ENCODE results near the gene LRRC10. TPM values are rescaled to one million over a fixed set of nuclear protein-coding genes. Genes with fewer than 3 reads are reported as not detected.

The LRRC10 gene
- total RNA-seq, 4 donors from 2014 or later, result not detected

DNA sequence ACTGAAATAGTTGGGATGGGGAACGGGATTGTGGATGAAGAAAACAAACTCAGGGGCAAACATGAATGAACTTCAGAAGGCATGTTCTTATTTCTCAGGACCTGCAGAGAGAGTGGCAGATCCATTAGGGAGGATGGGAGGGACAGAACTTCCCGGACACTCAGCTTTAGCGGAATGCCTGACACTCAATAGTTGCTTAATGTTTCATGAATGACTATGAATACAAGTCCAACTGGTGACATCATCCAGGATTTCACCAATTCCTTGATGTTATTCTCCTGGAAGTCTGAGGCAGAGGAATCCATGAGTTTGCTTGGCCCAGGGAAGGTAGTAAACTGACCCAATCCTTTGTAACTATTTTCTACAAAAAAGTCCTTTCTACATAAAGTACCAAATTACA, 37.8 kb upstream of the LRRC10 start:
- DNase-seq, result no peak
- Histone ChIP-seq H3K4me3 (no peak overlapping the region), H3K27ac (no peak overlapping the region), H3K9me3 (no peaks in the 10 kb centered on the region), H3K36me3 (no peaks in the 10 kb centered on the region), H3K4me1 (no peaks in the 10 kb centered on the region), H3K27me3 (no peaks in the 10 kb centered on the region)
- intact Hi-C loops (cut with DNase I; ENCODE audit: low total_unique reads) (no loop called here), in situ Hi-C loops (cut with MboI; ENCODE audit: low pct_ligation_motif_present in 1 of 4, low pct_unique_long_range_greater_than_20kb in 1 of 4, low sequenced_read_pairs in 3 of 4) (no loop called here)
- TF ChIP-seq POLR2AphosphoS5 (IDR thresholded peaks at IDR 0.05) (no peak), POLR2A (IDR thresholded peaks at IDR 0.05) (no peak), EP300 (IDR thresholded peaks at IDR 0.05; ENCODE audit: low read depth) (no peak)
- TF ChIP-seq, protein P1, sequence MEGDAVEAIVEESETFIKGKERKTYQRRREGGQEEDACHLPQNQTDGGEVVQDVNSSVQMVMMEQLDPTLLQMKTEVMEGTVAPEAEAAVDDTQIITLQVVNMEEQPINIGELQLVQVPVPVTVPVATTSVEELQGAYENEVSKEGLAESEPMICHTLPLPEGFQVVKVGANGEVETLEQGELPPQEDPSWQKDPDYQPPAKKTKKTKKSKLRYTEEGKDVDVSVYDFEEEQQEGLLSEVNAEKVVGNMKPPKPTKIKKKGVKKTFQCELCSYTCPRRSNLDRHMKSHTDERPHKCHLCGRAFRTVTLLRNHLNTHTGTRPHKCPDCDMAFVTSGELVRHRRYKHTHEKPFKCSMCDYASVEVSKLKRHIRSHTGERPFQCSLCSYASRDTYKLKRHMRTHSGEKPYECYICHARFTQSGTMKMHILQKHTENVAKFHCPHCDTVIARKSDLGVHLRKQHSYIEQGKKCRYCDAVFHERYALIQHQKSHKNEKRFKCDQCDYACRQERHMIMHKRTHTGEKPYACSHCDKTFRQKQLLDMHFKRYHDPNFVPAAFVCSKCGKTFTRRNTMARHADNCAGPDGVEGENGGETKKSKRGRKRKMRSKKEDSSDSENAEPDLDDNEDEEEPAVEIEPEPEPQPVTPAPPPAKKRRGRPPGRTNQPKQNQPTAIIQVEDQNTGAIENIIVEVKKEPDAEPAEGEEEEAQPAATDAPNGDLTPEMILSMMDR (IDR thresholded peaks at IDR 0.05), result no peak
- WGBS, 2 donors (ENCODE audit: low coverage in 1 of 2), result 79 to 87% methylated on average over 3 of the region's 3 CpGs

DNA sequence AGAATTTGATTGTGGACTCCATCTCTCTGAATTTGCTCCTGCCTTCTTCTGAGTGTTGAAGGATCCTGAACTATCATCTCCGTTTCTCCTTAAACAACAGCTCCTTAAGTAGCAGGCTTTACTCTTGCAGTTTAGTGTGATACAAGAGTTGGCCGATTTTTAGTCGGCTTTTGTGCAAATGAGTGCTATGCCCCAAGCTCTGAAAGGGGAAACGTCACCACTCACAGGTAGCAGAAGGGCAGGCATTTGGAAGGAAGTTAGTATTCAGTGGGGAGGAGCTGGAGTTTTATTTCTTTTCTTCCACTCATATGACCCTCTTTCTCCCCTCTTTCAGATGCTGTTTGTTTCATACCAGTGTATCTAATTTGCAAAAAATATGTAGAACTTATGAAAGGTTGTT, 36.5 kb upstream of the LRRC10 start:
- no peak overlapping the region for H3K4me3 ChIP-seq
- TF ChIP-seq POLR2AphosphoS5 (IDR thresholded peaks at IDR 0.05), result no peak
- TF ChIP-seq POLR2A (IDR thresholded peaks at IDR 0.05), result no peak
- TF ChIP-seq, protein P1 (IDR thresholded peaks at IDR 0.05), result no peak
- no peak for TF ChIP-seq EP300 (IDR thresholded peaks at IDR 0.05; ENCODE audit: low read depth)
- H3K27me3 ChIP-seq, result no peaks in the 10 kb centered on the region
- 57 to 59% methylated on average over 4 of the region's 4 CpGs for WGBS, 2 donors (ENCODE audit: low coverage in 1 of 2)
- H3K27ac ChIP-seq, result no peak overlapping the region
- in situ Hi-C loops (cut with MboI; ENCODE audit: low pct_ligation_motif_present in 1 of 4, low pct_unique_long_range_greater_than_20kb in 1 of 4, low sequenced_read_pairs in 3 of 4) (no loop called here), intact Hi-C loops (cut with DNase I; ENCODE audit: low total_unique reads) (no loop called here)
- H3K4me1 ChIP-seq, result no peaks in the 10 kb centered on the region
- no peaks in the 10 kb centered on the region for H3K36me3 ChIP-seq
- H3K9me3 ChIP-seq, result no peaks in the 10 kb centered on the region
- DNase-seq, result no peak

DNA sequence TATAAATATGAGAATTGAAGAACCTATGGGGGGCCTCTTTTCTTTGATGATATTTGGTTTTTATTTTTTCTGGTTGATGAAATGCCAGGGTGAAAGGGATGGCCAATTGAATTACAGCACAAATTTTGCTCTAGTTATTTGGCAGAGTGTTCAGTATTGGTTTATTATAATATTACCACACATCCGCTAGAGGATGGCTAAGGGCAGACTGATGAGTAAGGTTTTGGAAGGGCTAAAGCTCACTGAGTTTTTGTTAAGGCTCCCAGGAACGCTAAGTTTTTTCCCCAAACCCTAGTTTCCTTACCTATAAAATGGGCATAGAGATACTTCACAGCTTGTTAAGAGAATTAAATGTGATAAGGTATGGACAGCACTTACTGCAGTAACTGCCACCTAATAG, 34.3 kb upstream of the LRRC10 start:
- in situ Hi-C loops (cut with MboI; ENCODE audit: low pct_ligation_motif_present in 1 of 4, low pct_unique_long_range_greater_than_20kb in 1 of 4, low sequenced_read_pairs in 3 of 4) (no loop called here), intact Hi-C loops (cut with DNase I; ENCODE audit: low total_unique reads) (no loop called here)
- whole genome bisulfite sequencing, 2 donors (ENCODE audit: low coverage in 1 of 2), result 78 to 89% methylated on average over 2 of the region's 2 CpGs
- H3K9me3 ChIP-seq, result no peaks in the 10 kb centered on the region
- no peaks in the 10 kb centered on the region for H3K4me1 ChIP-seq
- no peak overlapping the region for H3K4me3 ChIP-seq
- no peaks in the 10 kb centered on the region for H3K27me3 ChIP-seq
- no peak overlapping the region for H3K27ac ChIP-seq
- TF ChIP-seq POLR2AphosphoS5 (IDR thresholded peaks at IDR 0.05), result no peak
- TF ChIP-seq EP300 (IDR thresholded peaks at IDR 0.05; ENCODE audit: low read depth), result no peak
- TF ChIP-seq POLR2A (IDR thresholded peaks at IDR 0.05), result no peak
- TF ChIP-seq, protein P1 (IDR thresholded peaks at IDR 0.05), result no peak
- DNase-seq, result no peak
- no peaks in the 10 kb centered on the region for H3K36me3 ChIP-seq

DNA sequence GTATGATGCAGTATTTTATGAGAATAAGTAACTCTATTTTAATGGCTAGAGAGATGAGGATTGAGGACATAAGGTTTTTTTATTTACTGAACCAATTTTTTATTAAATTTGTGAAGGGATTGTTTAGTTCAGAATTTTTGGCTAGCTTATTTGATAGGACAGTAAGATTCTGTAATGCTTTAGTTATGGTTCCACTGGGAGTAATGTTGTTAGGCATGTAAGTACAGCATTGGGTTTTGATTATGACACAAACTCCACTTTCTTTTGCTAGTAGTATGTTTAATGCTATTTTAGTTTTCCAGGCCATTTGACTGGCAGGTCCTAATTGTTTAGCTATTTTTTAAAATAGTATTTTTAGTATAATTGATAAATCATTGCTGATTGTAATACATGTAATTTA, 33.8 kb upstream of the LRRC10 start:
- Histone ChIP-seq H3K36me3 (no peaks in the 10 kb centered on the region), H3K27ac (no peak overlapping the region), H3K9me3 (no peaks in the 10 kb centered on the region), H3K27me3 (no peaks in the 10 kb centered on the region), H3K4me1 (no peaks in the 10 kb centered on the region), H3K4me3 (no peak overlapping the region)
- DNase-seq, result no peak
- intact Hi-C loops (cut with DNase I; ENCODE audit: low total_unique reads) (no loop called here), in situ Hi-C loops (cut with MboI; ENCODE audit: low pct_ligation_motif_present in 1 of 4, low pct_unique_long_range_greater_than_20kb in 1 of 4, low sequenced_read_pairs in 3 of 4) (no loop called here)
- no peak for TF ChIP-seq EP300 (IDR thresholded peaks at IDR 0.05; ENCODE audit: low read depth)
- no peak for TF ChIP-seq POLR2AphosphoS5 (IDR thresholded peaks at IDR 0.05)
- TF ChIP-seq, protein P1 (IDR thresholded peaks at IDR 0.05), result no peak
- no peak for TF ChIP-seq POLR2A (IDR thresholded peaks at IDR 0.05)
